H9 (cell line): Measurements from ENCODE around the gene ALLC. TPM values are rescaled to one million over a fixed set of nuclear protein-coding genes. Genes with fewer than 3 reads are reported as not detected.

ENCODE experiments used
- DNase-seq: peaks from one replicate; pipeline ENCODE4 v3.0.0-alpha.2; 2017
- H2AFZ ChIP-seq: one replicate; pipeline ENCODE4 v1.6.1; 2013; ENCODE audit warnings: mild to moderate bottlenecking, low read length, control low read depth, moderate library complexity
- H2AK5ac ChIP-seq: 2 replicates; pipeline ENCODE4 v1.6.1; 2013; ENCODE audit warnings: low read length, control low read depth, mixed read lengths; ENCODE audit not compliant: insufficient read length
- H2BK120ac ChIP-seq: one replicate; pipeline ENCODE4 v1.6.1; 2013; ENCODE audit warnings: low read depth, mild to moderate bottlenecking, low read length, control low read depth, inconsistent platforms; ENCODE audit not compliant: poor library complexity, severe bottlenecking
- H2BK12ac ChIP-seq: 2 replicates; pipeline ENCODE4 v1.6.1; 2013; ENCODE audit warnings: low read length, control low read depth, mixed read lengths, low read depth; ENCODE audit not compliant: insufficient read length
- H2BK15ac ChIP-seq: 2 replicates; pipeline ENCODE4 v1.6.1; 2013; ENCODE audit warnings: low read depth, low read length, control low read depth
- H2BK20ac ChIP-seq: one replicate; pipeline ENCODE4 v1.6.1; 2013; ENCODE audit warnings: low read depth, mild to moderate bottlenecking, low read length, control low read depth, inconsistent platforms; ENCODE audit not compliant: poor library complexity, severe bottlenecking
- H2BK5ac ChIP-seq: 2 replicates; pipeline ENCODE4 v1.6.1; 2013; ENCODE audit warnings: low read length, control low read depth, mixed read lengths; ENCODE audit not compliant: insufficient read length
- H3K14ac ChIP-seq: 2 replicates; pipeline ENCODE4 v1.6.1; 2013; ENCODE audit warnings: low read length, control low read depth; ENCODE audit not compliant: insufficient read depth
- H3K18ac ChIP-seq: 2 replicates; pipeline ENCODE4 v1.6.1; 2013; ENCODE audit warnings: low read depth, mild to moderate bottlenecking, mixed read lengths, low read length, control low read depth; ENCODE audit not compliant: insufficient read length
- H3K23ac ChIP-seq: 2 replicates; pipeline ENCODE4 v1.6.1; 2013; ENCODE audit warnings: low read length, control low read depth, mixed read lengths, low read depth; ENCODE audit not compliant: insufficient read length
- H3K23me2 ChIP-seq: 2 replicates; pipeline ENCODE4 v1.6.1; 2013; ENCODE audit warnings: low read depth, mild to moderate bottlenecking, mixed read lengths, low read length, control low read depth; ENCODE audit not compliant: insufficient read length, poor library complexity, severe bottlenecking
- H3K27ac ChIP-seq: 2 replicates; pipeline ENCODE4 v1.5.1; 2013; ENCODE audit warnings: low read length, control low read depth, mixed read lengths, low read depth; ENCODE audit not compliant: insufficient read length
- H3K27me3 ChIP-seq: 2 replicates; pipeline ENCODE4 v1.6.1; 2013; ENCODE audit warnings: low read length, control low read depth, inconsistent platforms; ENCODE audit not compliant: insufficient read depth
- H3K4ac ChIP-seq: 2 replicates; pipeline ENCODE4 v1.6.1; 2013; ENCODE audit warnings: low read depth, mild to moderate bottlenecking, control low read depth, inconsistent platforms, low read length, moderate library complexity
- H3K4me1 ChIP-seq: 2 replicates; pipeline ENCODE4 v1.6.1; 2013; ENCODE audit warnings: low read length, control low read depth, inconsistent platforms; ENCODE audit not compliant: insufficient read depth
- H3K4me2 ChIP-seq: 2 replicates; pipeline ENCODE4 v1.6.1; 2013; ENCODE audit warnings: low read length, control low read depth, mixed read lengths; ENCODE audit not compliant: insufficient read length, insufficient read depth
- H3K56ac ChIP-seq: 2 replicates; pipeline ENCODE4 v1.6.1; 2013; ENCODE audit warnings: low read depth, mild to moderate bottlenecking, mixed read lengths, low read length, control low read depth; ENCODE audit not compliant: insufficient read length
- H3K79me1 ChIP-seq: 2 replicates; pipeline ENCODE4 v1.6.1; 2013; ENCODE audit warnings: low read depth, mild to moderate bottlenecking, moderate library complexity, low read length, control low read depth, inconsistent platforms; ENCODE audit not compliant: insufficient read depth, poor library complexity, severe bottlenecking
- H3K79me2 ChIP-seq: 2 replicates; pipeline ENCODE4 v1.6.1; 2013; ENCODE audit warnings: low read length, control low read depth, inconsistent platforms; ENCODE audit not compliant: insufficient read depth
- H3K9ac ChIP-seq: 2 replicates; pipeline ENCODE4 v1.6.1; 2013; ENCODE audit warnings: low read length, control low read depth, mixed read lengths; ENCODE audit not compliant: insufficient read length; ENCODE audit errors: extremely low read depth
- H3K9me3 ChIP-seq: one replicate; pipeline ENCODE4 v1.6.1; 2013; ENCODE audit warnings: low read depth, low read length, inconsistent platforms; ENCODE audit not compliant: control insufficient read depth
- H3T11ph ChIP-seq: one replicate; pipeline ENCODE4 v1.6.1; 2013; ENCODE audit warnings: mild to moderate bottlenecking, low read length, control low read depth, inconsistent platforms
- H4K20me1 ChIP-seq: one replicate; pipeline ENCODE4 v1.6.1; 2013; ENCODE audit not compliant: control insufficient read depth, insufficient read length, insufficient read depth
- H4K5ac ChIP-seq: 2 replicates; pipeline ENCODE4 v1.6.1; 2013; ENCODE audit warnings: low read depth, mild to moderate bottlenecking, mixed read lengths, low read length, control low read depth; ENCODE audit not compliant: insufficient read length
- H4K8ac ChIP-seq: replicated peaks from 2 replicates; pipeline ENCODE4 v1.6.1; 2013; ENCODE audit warnings: low read length, control low read depth, mixed read lengths, low read depth; ENCODE audit not compliant: insufficient read length
- H4K91ac ChIP-seq: 2 replicates; pipeline ENCODE4 v1.6.1; 2013; ENCODE audit warnings: low read depth, mild to moderate bottlenecking, moderate library complexity, mixed read lengths, low read length, control low read depth; ENCODE audit not compliant: insufficient read length
- H3K27ac Mint-ChIP-seq, 3 experiments: 2 replicates in 2 of 3; 3 replicates in 1 of 3; pipeline ENCODE4 v1.8.0; 2020 to 2021; ENCODE audit warnings: mixed read lengths in 3 of 3, mild to moderate bottlenecking in 1 of 3, moderate library complexity in 1 of 3
- H3K27me3 Mint-ChIP-seq: 2 replicates; pipeline ENCODE4 v1.8.0; 2021; ENCODE audit warnings: low read depth, mild to moderate bottlenecking, moderate library complexity, mixed read lengths
- H3K36me3 Mint-ChIP-seq, 3 experiments: 2 replicates in 2 of 3; 3 replicates in 1 of 3; pipeline ENCODE4 v1.8.0; 2020 to 2021; ENCODE audit warnings: low read depth in 3 of 3, mixed read lengths in 3 of 3; ENCODE audit not compliant: insufficient read depth in 1 of 3
- H3K4me1 Mint-ChIP-seq, 2 experiments: 2 replicates each; pipeline ENCODE4 v1.8.0; 2020; ENCODE audit warnings: mixed read lengths in 2 of 2
- H3K4me3 Mint-ChIP-seq, 2 experiments: 2 replicates in 1 of 2; 3 replicates in 1 of 2; pipeline ENCODE4 v1.8.0; 2020 to 2021; ENCODE audit warnings: mild to moderate bottlenecking in 2 of 2, mixed read lengths in 2 of 2, moderate library complexity in 1 of 2
- H3K9me3 Mint-ChIP-seq, 2 experiments: 2 replicates in 1 of 2; 3 replicates in 1 of 2; pipeline ENCODE4 v1.8.0; 2020; ENCODE audit warnings: mild to moderate bottlenecking in 2 of 2, mixed read lengths in 2 of 2, moderate library complexity in 1 of 2
- WGBS: extraction: QIAGEN DNeasy Blood & Tissue Kit; methylation state at CpG from one replicate; pipeline ENCODE4 v1.1.7; 2013; ENCODE audit warnings: missing lambda C conversion rate, low lambda C conversion rate, mixed read lengths; ENCODE audit not compliant: insufficient read length; ENCODE audit errors: extremely low coverage; 5-methylcytosine and 5-hydroxymethylcytosine counted together
- total RNA-seq: library from RNA; stranded (reverse); gene quantifications from 2 replicates; pipeline ENCODE4 v1.2.1, GENCODE V29; 2021
- TF ChIP-seq, protein P1 (sequence below): fragments of 200-600 bp; sonication (generic); conservative IDR thresholded peaks from 3 replicates; pipeline ENCODE4 v1.8.0; 2021; ENCODE audit warnings: antibody characterized with exemption, mild to moderate bottlenecking

The ALLC gene
- total RNA-seq, 1 experiment from 2014 or later, result not detected

DNA sequence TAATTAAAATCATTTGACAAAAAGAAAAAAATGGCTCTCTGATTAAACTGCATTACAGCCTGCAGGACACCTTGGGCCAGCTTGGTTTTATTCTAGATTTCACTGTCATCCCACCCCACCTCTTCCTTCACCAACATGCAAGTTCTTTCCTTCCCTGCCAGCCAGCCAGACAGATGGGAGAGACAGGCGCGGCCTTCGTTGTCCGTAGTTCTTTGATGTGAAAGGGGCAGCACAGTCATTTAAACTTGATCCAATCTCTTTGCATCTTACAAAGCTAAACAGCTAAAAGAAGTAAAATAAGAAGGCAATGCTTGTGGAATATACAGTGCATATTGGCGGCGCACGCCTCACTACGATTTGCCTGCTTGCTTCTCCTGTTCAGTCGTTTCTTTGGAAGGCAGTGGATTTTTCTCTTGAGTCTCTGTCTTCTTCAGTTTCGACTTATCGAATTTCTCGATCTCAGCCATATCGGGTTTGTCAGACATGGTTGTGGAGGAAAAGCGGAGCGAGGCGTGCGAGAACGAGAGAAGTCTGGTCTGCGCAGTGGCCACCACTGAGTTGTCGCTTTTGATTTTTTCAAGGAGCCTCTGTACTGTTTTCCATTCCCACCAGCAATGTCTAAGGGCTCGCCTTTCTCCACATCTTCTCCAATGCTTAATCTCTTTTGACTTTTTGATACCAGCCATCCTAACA is 40.7 kb upstream of the ALLC start:
- Histone ChIP-seq H4K5ac (no peak overlapping the region), H3K23me2 (no peaks in the 10 kb centered on the region), H2BK120ac (no peak overlapping the region), H3K27ac (no peak overlapping the region), H3K9ac (no peak overlapping the region), H3K27me3 (no peaks in the 10 kb centered on the region), H3K18ac (no peak overlapping the region), H4K8ac (no peak overlapping the region), H3K4me2 (no peak overlapping the region), H2AK5ac (no peak overlapping the region), H2BK5ac (no peak overlapping the region), H2BK20ac (no peak overlapping the region), H4K91ac (no peak overlapping the region), H3K9me3 (no peaks in the 10 kb centered on the region), H2AFZ (no peak overlapping the region), H3K14ac (no peak overlapping the region), H3K56ac (no peak overlapping the region), H3K79me2 (no peaks in the 10 kb centered on the region), H3K4ac (no peak overlapping the region), H3T11ph (no peak overlapping the region), H3K23ac (no peak overlapping the region), H2BK15ac (no peak overlapping the region), H3K79me1 (no peaks in the 10 kb centered on the region), H2BK12ac (no peak overlapping the region), H3K4me1 (no peaks in the 10 kb centered on the region), H4K20me1 (no peaks in the 10 kb centered on the region)
- Mint-ChIP-seq H3K27me3 (peaks cover 3% of the 10 kb centered on the region; the same call in 1 of the 2 replicates), H3K4me3 (no peak overlapping the region), H3K9me3 (peaks cover 32 to 37% of the 10 kb centered on the region in 2 experiments), H3K36me3 (peaks cover 0 to 24% (median 11%) of the 10 kb centered on the region in 3 experiments; a peak in 6 of 7 replicates), H3K27ac (no peak overlapping the region), H3K4me1 (no peaks in the 10 kb centered on the region; a peak in 1 of 4 replicates)
- no peak for DNase-seq
- TF ChIP-seq, protein P1, sequence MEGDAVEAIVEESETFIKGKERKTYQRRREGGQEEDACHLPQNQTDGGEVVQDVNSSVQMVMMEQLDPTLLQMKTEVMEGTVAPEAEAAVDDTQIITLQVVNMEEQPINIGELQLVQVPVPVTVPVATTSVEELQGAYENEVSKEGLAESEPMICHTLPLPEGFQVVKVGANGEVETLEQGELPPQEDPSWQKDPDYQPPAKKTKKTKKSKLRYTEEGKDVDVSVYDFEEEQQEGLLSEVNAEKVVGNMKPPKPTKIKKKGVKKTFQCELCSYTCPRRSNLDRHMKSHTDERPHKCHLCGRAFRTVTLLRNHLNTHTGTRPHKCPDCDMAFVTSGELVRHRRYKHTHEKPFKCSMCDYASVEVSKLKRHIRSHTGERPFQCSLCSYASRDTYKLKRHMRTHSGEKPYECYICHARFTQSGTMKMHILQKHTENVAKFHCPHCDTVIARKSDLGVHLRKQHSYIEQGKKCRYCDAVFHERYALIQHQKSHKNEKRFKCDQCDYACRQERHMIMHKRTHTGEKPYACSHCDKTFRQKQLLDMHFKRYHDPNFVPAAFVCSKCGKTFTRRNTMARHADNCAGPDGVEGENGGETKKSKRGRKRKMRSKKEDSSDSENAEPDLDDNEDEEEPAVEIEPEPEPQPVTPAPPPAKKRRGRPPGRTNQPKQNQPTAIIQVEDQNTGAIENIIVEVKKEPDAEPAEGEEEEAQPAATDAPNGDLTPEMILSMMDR, result no peak
- WGBS, result no CpG with 5 or more reads among the region's 21 CpGs
